Mesendoderm (in vitro differentiated cells): ENCODE measurements around the gene IGFBP4.
A peak's percentile ranks its signal among the peaks of the same experiment; 100 is the strongest.

Source experiments
- DNase-seq: peaks from one replicate; pipeline ENCODE4 v3.0.0; 2013
- H2AK5ac ChIP-seq: 2 replicates; pipeline ENCODE4 v1.6.1; 2013; ENCODE audit warnings: low read length, inconsistent platforms
- H2BK120ac ChIP-seq: 2 replicates; pipeline ENCODE4 v1.6.1; 2013; ENCODE audit warnings: low read depth, mild to moderate bottlenecking, low read length, moderate library complexity, mixed read lengths
- H2BK15ac ChIP-seq: replicated peaks from 2 replicates; pipeline ENCODE4 v1.6.1; 2013; ENCODE audit warnings: low read depth, mild to moderate bottlenecking, moderate library complexity
- H2BK5ac ChIP-seq: 2 replicates; pipeline ENCODE4 v1.6.1; 2013; ENCODE audit warnings: low read length, inconsistent platforms
- H3K18ac ChIP-seq: 2 replicates; pipeline ENCODE4 v1.6.1; 2013; ENCODE audit warnings: mild to moderate bottlenecking, low read length, mixed read lengths
- H3K23ac ChIP-seq: one replicate; pipeline ENCODE4 v1.6.1; 2013; ENCODE audit warnings: low read length
- H3K27ac ChIP-seq: 2 replicates; pipeline ENCODE4 v1.5.1; 2013; ENCODE audit warnings: low read depth, mild to moderate bottlenecking, inconsistent platforms, low read length, moderate library complexity
- H3K27me3 ChIP-seq: 2 replicates; pipeline ENCODE4 v1.6.1; 2013; ENCODE audit warnings: low read length, control low read depth, mild to moderate bottlenecking, inconsistent platforms; ENCODE audit not compliant: insufficient read depth, poor library complexity
- H3K36me3 ChIP-seq: 2 replicates; pipeline ENCODE4 v1.6.1; 2013; ENCODE audit warnings: low read length, inconsistent platforms; ENCODE audit not compliant: control insufficient read depth, insufficient read depth
- H3K4ac ChIP-seq: one replicate; pipeline ENCODE4 v1.6.1; 2013; ENCODE audit warnings: low read depth, mild to moderate bottlenecking, low read length, moderate library complexity
- H3K4me1 ChIP-seq: 2 replicates; pipeline ENCODE4 v1.6.1; 2013; ENCODE audit warnings: low read depth, low read length, inconsistent platforms; ENCODE audit not compliant: control insufficient read depth
- H3K4me2 ChIP-seq: 2 replicates; pipeline ENCODE4 v1.6.1; 2013; ENCODE audit warnings: low read length
- H3K4me3 ChIP-seq: 2 replicates; pipeline ENCODE4 v1.5.1; 2013; ENCODE audit warnings: mild to moderate bottlenecking, low read length
- H3K56ac ChIP-seq: one replicate; pipeline ENCODE4 v1.6.1; 2013; ENCODE audit warnings: low read length
- H3K79me1 ChIP-seq: 2 replicates; pipeline ENCODE4 v1.6.1; 2013; ENCODE audit warnings: low read length, inconsistent platforms
- H3K79me2 ChIP-seq: 2 replicates; pipeline ENCODE4 v1.6.1; 2013; ENCODE audit warnings: mild to moderate bottlenecking, low read length; ENCODE audit not compliant: control insufficient read depth, insufficient read depth
- H3K9ac ChIP-seq: 2 replicates; pipeline ENCODE4 v1.6.1; 2013; ENCODE audit warnings: low read length, inconsistent platforms
- H4K5ac ChIP-seq: one replicate; pipeline ENCODE4 v1.6.1; 2013; ENCODE audit warnings: low read length
- H4K8ac ChIP-seq: one replicate; pipeline ENCODE4 v1.6.1; 2013; ENCODE audit warnings: low read depth, mild to moderate bottlenecking, control low read depth, low read length, moderate library complexity
- WGBS: extraction: QIAGEN DNeasy Blood & Tissue Kit; methylation state at CpG from one replicate; pipeline ENCODE4 v1.1.7; 2013; ENCODE audit warnings: low lambda C conversion rate, missing lambda C conversion rate; ENCODE audit not compliant: insufficient coverage; ENCODE audit errors: extremely low coverage; 5-methylcytosine and 5-hydroxymethylcytosine counted together

The IGFBP4 gene

GRCh38 chr17:40448213-40448638 lies 5.0 kb downstream of the IGFBP4 start:
- no peak overlapping the region for H2BK15ac ChIP-seq
- H2AK5ac ChIP-seq: no peak overlapping the region
- H3K18ac ChIP-seq: no peak overlapping the region
- peaks cover 3% of the 10 kb centered on the region for H3K4me1 ChIP-seq
- no peak overlapping the region for H3K27ac ChIP-seq
- H3K4me2 ChIP-seq: no peak overlapping the region
- no peak overlapping the region for H3K23ac ChIP-seq
- peaks cover 17% of the 10 kb centered on the region for H3K79me2 ChIP-seq
- H2BK5ac ChIP-seq: no peak overlapping the region
- no peak overlapping the region for H4K5ac ChIP-seq
- peak overlapping the region; percentile 25 for H3K56ac ChIP-seq
- no CpG with 5 or more reads among the region's 8 CpGs for WGBS
- H3K4ac ChIP-seq: no peak overlapping the region
- peaks cover 1% of the 10 kb centered on the region for H3K36me3 ChIP-seq
- H3K4me3 ChIP-seq: no peak overlapping the region
- DNase-seq: no peak
- H4K8ac ChIP-seq: no peak overlapping the region
- peaks cover 27% of the 10 kb centered on the region for H3K79me1 ChIP-seq
- peak overlapping the region; percentile 13 for H3K9ac ChIP-seq
- H2BK120ac ChIP-seq: no peak overlapping the region
- no peaks in the 10 kb centered on the region for H3K27me3 ChIP-seq

GRCh38 chr17:40448639-40449261 lies 5.5 kb downstream of the IGFBP4 start:
- Histone ChIP-seq H3K27ac (no peak overlapping the region), H3K36me3 (peaks cover 1% of the 10 kb centered on the region), H2BK15ac (no peak overlapping the region), H2AK5ac (peak overlapping the region; percentile 51), H3K23ac (no peak overlapping the region), H4K5ac (no peak overlapping the region), H3K27me3 (no peaks in the 10 kb centered on the region), H3K56ac (no peak overlapping the region), H3K9ac (peak overlapping the region; percentile 5), H4K8ac (no peak overlapping the region), H2BK120ac (no peak overlapping the region), H3K18ac (no peak overlapping the region), H3K4me2 (no peak overlapping the region), H2BK5ac (no peak overlapping the region), H3K4me1 (peaks cover 3% of the 10 kb centered on the region), H3K79me2 (peaks cover 17% of the 10 kb centered on the region), H3K4ac (no peak overlapping the region), H3K4me3 (no peak overlapping the region), H3K79me1 (peaks cover 27% of the 10 kb centered on the region)
- WGBS: no CpG with 5 or more reads among the region's 7 CpGs
- DNase-seq: no peak

DNA sequence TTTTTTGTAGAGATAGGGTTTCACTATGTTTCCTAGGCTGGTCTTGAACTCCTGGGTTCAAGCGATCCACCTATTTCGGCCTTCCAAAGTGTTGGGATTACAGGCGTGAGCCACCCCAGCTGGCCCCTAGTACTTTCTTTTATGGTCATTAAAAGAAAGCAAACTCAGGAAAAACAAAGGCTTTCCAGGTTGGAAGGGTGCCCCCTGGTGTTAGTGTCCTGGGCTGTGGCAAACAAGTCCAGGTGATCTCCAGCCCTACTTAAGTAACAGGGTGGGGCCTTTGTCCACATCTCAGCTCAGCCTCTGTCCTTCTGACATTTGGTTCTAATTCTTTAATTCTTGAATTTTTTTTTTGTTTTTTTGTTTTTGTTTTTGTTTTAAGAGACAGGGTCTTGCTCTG lies 6.9 kb downstream of the IGFBP4 start:
- Histone ChIP-seq H3K4me3 (no peak overlapping the region), H3K23ac (no peak overlapping the region), H3K9ac (no peak overlapping the region), H4K8ac (no peak overlapping the region), H3K27ac (no peak overlapping the region), H2AK5ac (no peak overlapping the region), H3K56ac (no peak overlapping the region), H2BK5ac (no peak overlapping the region), H3K18ac (no peak overlapping the region), H3K4me2 (no peak overlapping the region), H3K4ac (no peak overlapping the region), H2BK15ac (no peak overlapping the region), H3K79me1 (peaks cover 21% of the 10 kb centered on the region), H3K27me3 (no peaks in the 10 kb centered on the region), H2BK120ac (no peak overlapping the region), H3K4me1 (no peaks in the 10 kb centered on the region), H4K5ac (no peak overlapping the region), H3K36me3 (peaks cover 8% of the 10 kb centered on the region), H3K79me2 (peaks cover 8% of the 10 kb centered on the region)
- peak; percentile 80 for DNase-seq
- WGBS: no CpG with 5 or more reads among the region's 3 CpGs

- Histone ChIP-seq H4K8ac (no peak overlapping the region), H3K27me3 (no peaks in the 10 kb centered on the region), H3K79me1 (peaks cover 19% of the 10 kb centered on the region), H4K5ac (no peak overlapping the region), H3K4me3 (no peak overlapping the region), H2AK5ac (no peak overlapping the region), H3K4ac (no peak overlapping the region), H3K56ac (no peak overlapping the region), H3K36me3 (peaks cover 8% of the 10 kb centered on the region), H3K4me2 (no peak overlapping the region), H3K79me2 (peaks cover 5% of the 10 kb centered on the region), H2BK120ac (no peak overlapping the region), H3K27ac (no peak overlapping the region), H2BK15ac (no peak overlapping the region), H2BK5ac (no peak overlapping the region), H3K23ac (no peak overlapping the region), H3K4me1 (no peaks in the 10 kb centered on the region), H3K9ac (no peak overlapping the region), H3K18ac (no peak overlapping the region)
- WGBS: no CpG with 5 or more reads among the region's 6 CpGs
- DNase-seq: no peak
These were observed 8.2 kb downstream of the IGFBP4 start for GRCh38 chr17:40451420-40451819.

GRCh38 chr17:40452216-40452787 lies 9.1 kb downstream of the IGFBP4 start:
- H4K8ac ChIP-seq: no peak overlapping the region
- no peaks in the 10 kb centered on the region for H3K79me2 ChIP-seq
- H2BK15ac ChIP-seq: no peak overlapping the region
- no peak overlapping the region for H3K27ac ChIP-seq
- H3K4me3 ChIP-seq: no peak overlapping the region
- no peak overlapping the region for H2BK120ac ChIP-seq
- H2BK5ac ChIP-seq: no peak overlapping the region
- H3K56ac ChIP-seq: no peak overlapping the region
- H3K4ac ChIP-seq: no peak overlapping the region
- peaks cover 13% of the 10 kb centered on the region for H3K36me3 ChIP-seq
- H2AK5ac ChIP-seq: no peak overlapping the region
- DNase-seq: no peak
- H3K79me1 ChIP-seq: peaks cover 15% of the 10 kb centered on the region
- no peak overlapping the region for H3K18ac ChIP-seq
- WGBS: no CpG with 5 or more reads among the region's 7 CpGs
- no peak overlapping the region for H3K23ac ChIP-seq
- H4K5ac ChIP-seq: no peak overlapping the region
- no peaks in the 10 kb centered on the region for H3K27me3 ChIP-seq
- no peak overlapping the region for H3K4me2 ChIP-seq
- H3K4me1 ChIP-seq: no peaks in the 10 kb centered on the region
- H3K9ac ChIP-seq: no peak overlapping the region
